Panc1 (cell line): Measurements from ENCODE around the gene ADCY3.

Source experiments
- POLR2AphosphoS5 ChIP-seq: IDR thresholded peaks from 2 replicates; pipeline ENCODE4 v1.6.1; 2012; ENCODE audit warnings: mild to moderate bottlenecking, low read depth, low read length, moderate library complexity
- TCF7L2 ChIP-seq: IDR thresholded peaks from 2 replicates; pipeline ENCODE4 v1.6.1; 2011; ENCODE audit warnings: mild to moderate bottlenecking, low read depth, low read length, inconsistent platforms
- TF ChIP-seq, protein P1 (sequence below): fragments of 450-650 bp; IDR thresholded peaks from 2 replicates; pipeline ENCODE4 v1.5.1; 2017; ENCODE audit warnings: mild to moderate bottlenecking

- TF ChIP-seq, protein P1, sequence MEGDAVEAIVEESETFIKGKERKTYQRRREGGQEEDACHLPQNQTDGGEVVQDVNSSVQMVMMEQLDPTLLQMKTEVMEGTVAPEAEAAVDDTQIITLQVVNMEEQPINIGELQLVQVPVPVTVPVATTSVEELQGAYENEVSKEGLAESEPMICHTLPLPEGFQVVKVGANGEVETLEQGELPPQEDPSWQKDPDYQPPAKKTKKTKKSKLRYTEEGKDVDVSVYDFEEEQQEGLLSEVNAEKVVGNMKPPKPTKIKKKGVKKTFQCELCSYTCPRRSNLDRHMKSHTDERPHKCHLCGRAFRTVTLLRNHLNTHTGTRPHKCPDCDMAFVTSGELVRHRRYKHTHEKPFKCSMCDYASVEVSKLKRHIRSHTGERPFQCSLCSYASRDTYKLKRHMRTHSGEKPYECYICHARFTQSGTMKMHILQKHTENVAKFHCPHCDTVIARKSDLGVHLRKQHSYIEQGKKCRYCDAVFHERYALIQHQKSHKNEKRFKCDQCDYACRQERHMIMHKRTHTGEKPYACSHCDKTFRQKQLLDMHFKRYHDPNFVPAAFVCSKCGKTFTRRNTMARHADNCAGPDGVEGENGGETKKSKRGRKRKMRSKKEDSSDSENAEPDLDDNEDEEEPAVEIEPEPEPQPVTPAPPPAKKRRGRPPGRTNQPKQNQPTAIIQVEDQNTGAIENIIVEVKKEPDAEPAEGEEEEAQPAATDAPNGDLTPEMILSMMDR = no peak
- TF ChIP-seq POLR2AphosphoS5 (peak; percentile 16; the same call in 1 of the 2 replicates), TCF7L2 (no peak)
Observed at GRCh38 chr2:24821433-24821891, 98.6 kb downstream of the ADCY3 start.
